Measurements from ENCODE around the gene PLPP4. TPM values are rescaled to one million over a fixed set of nuclear protein-coding genes. Genes with fewer than 3 reads are reported as not detected.

The PLPP4 gene
- total and polyA plus RNA-seq, 11 donors = 0.29 TPM; not detected in 10

DNA sequence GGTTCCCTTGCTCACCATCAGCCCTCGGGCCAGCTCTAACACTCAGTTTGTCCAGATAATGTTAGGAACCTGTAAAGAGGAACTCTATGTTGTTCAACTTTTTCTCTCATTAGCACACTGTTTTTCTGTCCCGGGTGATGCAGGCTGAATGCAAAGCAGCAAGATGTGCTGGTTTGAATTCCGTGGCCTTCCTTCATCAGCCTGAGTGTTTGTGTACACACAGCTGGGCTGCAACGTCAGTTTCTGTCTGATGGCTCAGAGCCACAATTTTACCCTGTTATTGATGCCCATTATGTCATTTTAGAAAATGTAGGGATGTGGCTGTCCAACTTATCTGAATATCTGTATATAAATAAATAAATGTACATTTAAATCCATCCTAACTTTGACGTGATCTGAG is 152.0 kb downstream of the PLPP4 start:
- DNase-seq = no peak
- Histone ChIP-seq H3K4me1 (no peaks in the 10 kb centered on the region), H3K27me3 (no peaks in the 10 kb centered on the region), H3K27ac (no peak overlapping the region), H3K4me3 (no peak overlapping the region), H3K36me3 (no peaks in the 10 kb centered on the region), H3K9me3 (no peaks in the 10 kb centered on the region)
- WGBS, 4 donors = 68 to 85% (median 76%) methylated on average over 5 of the region's 5 CpGs
- no peak for ATAC-seq
- TF ChIP-seq POLR2A (IDR thresholded peaks at IDR 0.05) (no peak), CTCF (IDR thresholded peaks at IDR 0.05) (no peak)
- intact Hi-C loops (cut with DNase I) = no loop called here

GRCh38 chr10:120610791-120611190 is 153.8 kb downstream of the PLPP4 start:
- DNase-seq = no peak
- no peaks in the 10 kb centered on the region for H3K4me1 ChIP-seq
- no peak for ATAC-seq
- H3K27me3 ChIP-seq = no peaks in the 10 kb centered on the region
- intact Hi-C loops (cut with DNase I) = no loop called here
- H3K9me3 ChIP-seq = peaks cover 0 to 15% (median 3%) of the 10 kb centered on the region in 12 donors
- H3K27ac ChIP-seq = no peak overlapping the region
- H3K4me3 ChIP-seq = no peak overlapping the region
- TF ChIP-seq CTCF (IDR thresholded peaks at IDR 0.05) = no peak
- TF ChIP-seq POLR2A (IDR thresholded peaks at IDR 0.05) = no peak
- no peaks in the 10 kb centered on the region for H3K36me3 ChIP-seq

- H3K36me3 ChIP-seq = no peaks in the 10 kb centered on the region
- no peak overlapping the region for H3K27ac ChIP-seq
- no peak for DNase-seq
- no peaks in the 10 kb centered on the region for H3K4me1 ChIP-seq
- intact Hi-C loops (cut with DNase I) = no loop called here
- no peak for ATAC-seq
- H3K27me3 ChIP-seq = no peaks in the 10 kb centered on the region
- TF ChIP-seq POLR2A (IDR thresholded peaks at IDR 0.05) = no peak
- TF ChIP-seq CTCF (IDR thresholded peaks at IDR 0.05) = no peak
- H3K4me3 ChIP-seq = no peak overlapping the region
- peaks cover 0 to 35% (median 14%) of the 10 kb centered on the region in 12 donors for H3K9me3 ChIP-seq
- 63 to 81% (median 79%) methylated on average over 2 of the region's 2 CpGs for WGBS, 4 donors
These were observed 155.7 kb downstream of the PLPP4 start for GRCh38 chr10:120612756-120613155.

DNA sequence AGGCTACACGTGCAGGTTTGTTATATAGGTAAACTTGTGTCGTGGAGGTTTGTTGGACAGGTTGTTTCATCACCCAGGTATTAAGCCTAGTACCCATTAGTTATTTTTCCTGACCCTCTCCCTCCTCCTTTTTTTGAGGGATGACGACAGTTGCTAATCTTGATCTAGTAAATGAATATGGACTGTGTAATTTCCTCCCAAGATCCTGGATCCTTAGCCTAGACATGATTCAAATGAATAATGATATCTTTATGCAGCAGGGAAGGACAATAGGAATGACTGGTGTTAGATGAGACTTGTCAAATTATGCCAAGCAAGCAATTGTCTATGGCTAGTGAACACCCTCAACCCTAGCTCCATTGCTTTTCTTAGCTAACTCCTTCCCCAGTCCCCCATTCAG is 156.2 kb downstream of the PLPP4 start:
- Histone ChIP-seq H3K4me1 (no peaks in the 10 kb centered on the region), H3K27ac (no peak overlapping the region), H3K36me3 (no peaks in the 10 kb centered on the region), H3K27me3 (no peaks in the 10 kb centered on the region), H3K4me3 (no peak overlapping the region), H3K9me3 (peaks cover 0 to 38% (median 14%) of the 10 kb centered on the region in 12 donors)
- DNase-seq (no peak), ATAC-seq (no peak)
- intact Hi-C loops (cut with DNase I) = no loop called here
- no peak for TF ChIP-seq CTCF (IDR thresholded peaks at IDR 0.05)
- no peak for TF ChIP-seq POLR2A (IDR thresholded peaks at IDR 0.05)
- WGBS, 4 donors = 67 to 70% (median 69%) methylated on average over 3 of the region's 3 CpGs
